Activated CD4-positive, CD25-positive, alpha-beta regulatory T cell (primary cell): ENCODE results near the gene KRTAP4-8.
"Not testable (repeated sequence)": the region's sequence is repeated elsewhere in the genome, so short reads cannot be mapped to it uniquely, and the experiment has no call there.

Experiments
- DNase-seq, 4 experiments: peaks; one replicate each; lab custom pipeline; 2025; lab: John Stamatoyannopoulos, UW

KRTAP4-8 gene

GRCh38 chr17:41108728-41109386, 10.9 kb upstream of the KRTAP4-8 start:
- not testable (repeated sequence) for DNase-seq

- DNase-seq: no peak
Observed at GRCh38 chr17:41107941-41108450, 10.1 kb upstream of the KRTAP4-8 start.

- DNase-seq: not testable (repeated sequence)
Observed at GRCh38 chr17:41105347-41105746, 7.4 kb upstream of the KRTAP4-8 start, which contains the start of gene KRTAP4-9. KRTAP4-9 (plus strand) TSS chr17:41105389; CDS start chr17:41105389, 0 bp downstream.

- not testable (repeated sequence) for DNase-seq
Observed at GRCh38 chr17:41104386-41105038, 6.6 kb upstream of the KRTAP4-8 start.

GRCh38 chr17:41103896-41104295, 6.0 kb upstream of the KRTAP4-8 start:
- DNase-seq: no peak

GRCh38 chr17:41101586-41102259, 3.8 kb upstream of the KRTAP4-8 start, which contains the start of gene KRTAP4-16:
KRTAP4-16 (minus strand) TSS chr17:41102209; CDS start chr17:41102209, 0 bp downstream.
- DNase-seq: no peak

GRCh38 chr17:41099682-41100480, 1.9 kb upstream of the KRTAP4-8 start:
- not testable (repeated sequence) for DNase-seq

DNA sequence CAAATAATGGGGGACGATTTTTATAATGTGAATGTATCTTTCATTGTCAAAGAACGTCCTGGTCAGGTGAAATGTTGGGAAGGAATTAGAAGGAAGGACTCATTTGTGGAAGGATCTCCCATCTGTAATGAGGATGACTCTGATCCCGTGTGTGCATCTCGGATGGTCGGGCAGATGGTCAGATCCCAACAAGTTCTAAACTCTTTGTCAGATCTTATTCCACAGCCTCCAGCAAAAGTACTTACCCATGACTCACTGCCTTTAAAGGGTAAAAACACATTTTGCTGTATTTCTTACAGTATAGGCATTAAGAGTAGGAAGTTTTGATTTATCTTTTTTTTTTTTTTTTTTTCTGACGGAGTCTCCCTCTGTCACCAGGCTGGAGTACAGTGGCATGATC, 539 bp upstream of the KRTAP4-8 start:
- DNase-seq: no peak

DNA sequence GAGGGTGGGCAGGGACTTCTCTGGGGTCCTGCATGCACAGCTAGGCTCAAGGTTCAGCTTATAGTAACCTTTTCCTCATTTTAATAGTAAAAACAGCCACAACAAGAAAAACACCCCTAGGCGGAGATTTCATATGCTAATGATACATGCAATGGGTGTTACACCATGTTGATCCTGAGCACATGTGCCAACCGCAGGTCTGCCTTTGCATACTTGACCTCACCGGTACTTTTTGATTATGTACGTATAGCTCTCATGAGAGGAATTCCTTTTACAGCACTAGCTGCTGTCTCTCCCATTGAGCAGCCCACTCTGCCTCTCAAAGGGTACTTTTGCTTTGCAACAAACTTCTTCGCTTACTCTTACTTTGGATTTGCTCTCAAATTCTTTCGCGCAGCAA, 1.9 kb downstream of the KRTAP4-8 start:
- no peak for DNase-seq

GRCh38 chr17:41088760-41089352, 9.1 kb downstream of the KRTAP4-8 start:
- DNase-seq: not testable (repeated sequence)

GRCh38 chr17:41084100-41084856, 13.7 kb downstream of the KRTAP4-8 start, which contains the start of gene KRTAP4-7:
KRTAP4-7 (plus strand) TSS chr17:41084150; CDS start chr17:41084207, 57 bp downstream.
- DNase-seq: not testable (repeated sequence)

- not testable (repeated sequence) for DNase-seq
Observed at GRCh38 chr17:41083427-41083826, 14.5 kb downstream of the KRTAP4-8 start.

DNA sequence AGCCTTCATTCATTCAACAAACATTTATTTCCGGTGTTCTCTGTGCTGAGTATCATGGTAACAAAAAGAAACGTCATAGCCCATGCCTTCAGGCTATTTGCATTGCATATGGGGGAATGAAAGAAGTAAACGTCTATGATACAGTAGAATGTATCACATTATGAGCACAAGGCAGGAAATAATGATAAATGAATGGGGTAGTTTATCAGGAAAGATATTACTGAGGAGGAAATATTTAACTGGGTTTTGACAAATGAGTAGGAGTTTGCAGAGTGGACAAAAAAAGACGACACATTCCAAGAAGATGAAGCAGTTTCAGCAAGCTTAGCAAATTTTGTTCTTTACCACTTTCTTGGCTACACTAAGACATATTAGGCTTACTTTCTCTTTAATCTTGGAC, 15.3 kb downstream of the KRTAP4-8 start:
- no peak for DNase-seq

DNA sequence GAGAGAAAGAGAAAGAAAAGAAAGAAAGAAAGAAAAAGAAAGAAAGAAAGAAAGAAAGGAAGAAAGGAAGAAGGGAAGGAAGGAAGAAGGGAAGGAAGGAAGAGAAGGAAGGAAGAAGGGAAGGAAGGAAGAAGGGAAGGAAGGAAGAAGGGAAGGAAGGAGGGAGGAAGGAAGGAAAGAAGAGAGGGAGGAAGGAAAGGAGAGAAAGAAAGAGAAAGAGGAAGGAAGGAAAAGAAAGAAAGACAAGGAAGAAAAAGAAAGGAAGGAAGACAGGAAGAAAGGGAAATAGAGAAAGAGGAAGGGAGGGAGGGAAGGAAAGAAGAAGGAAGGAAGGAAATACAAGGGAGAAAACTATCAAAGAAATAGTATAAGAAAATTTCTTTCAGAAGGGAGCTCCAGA, 21.2 kb downstream of the KRTAP4-8 start:
- DNase-seq: no peak

DNA sequence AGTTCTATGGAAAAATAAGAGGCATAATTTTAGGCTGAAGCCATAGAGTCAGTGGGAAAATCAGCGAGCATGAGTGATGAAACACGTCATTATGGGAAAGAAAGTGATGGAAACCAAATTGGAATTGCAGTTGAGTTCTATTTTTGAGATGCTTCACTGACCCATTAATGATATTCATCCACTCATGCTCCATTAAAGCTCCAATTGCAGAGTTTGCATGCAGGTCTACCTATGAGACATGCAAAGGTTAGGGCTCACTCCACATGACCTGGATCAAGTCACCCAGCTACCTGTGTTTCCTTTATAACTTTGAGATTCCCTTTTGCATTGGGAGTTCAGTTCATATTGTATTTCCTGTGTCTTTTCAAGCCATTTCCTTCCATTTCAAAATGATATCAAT, 24.3 kb downstream of the KRTAP4-8 start:
- no peak for DNase-seq

GRCh38 chr17:41071606-41072360, 26.2 kb downstream of the KRTAP4-8 start:
- no peak for DNase-seq

- no peak for DNase-seq
Observed at GRCh38 chr17:41069031-41069430, 28.9 kb downstream of the KRTAP4-8 start.

DNA sequence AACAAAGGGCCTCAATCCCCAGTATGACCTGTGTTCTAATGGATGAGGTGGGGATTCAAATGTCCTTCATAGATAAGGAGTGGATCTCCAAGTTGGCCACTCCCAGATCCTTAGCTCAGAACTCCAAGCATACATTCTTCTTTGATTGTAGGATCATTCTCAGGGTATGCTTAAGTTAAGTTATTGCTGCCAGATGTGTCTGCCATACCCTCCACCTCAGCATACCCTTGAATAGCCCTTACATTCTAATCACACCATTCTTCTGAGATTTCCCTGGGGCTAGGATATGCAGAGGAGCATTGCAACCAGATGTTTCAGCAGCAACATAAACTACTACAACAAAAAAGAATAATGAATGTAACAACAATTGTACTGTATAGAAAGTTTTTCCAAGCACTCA, 30.7 kb downstream of the KRTAP4-8 start:
- no peak for DNase-seq

GRCh38 chr17:41065829-41066624, 31.9 kb downstream of the KRTAP4-8 start, which contains the start of gene KRTAP2-4:
KRTAP2-4 (minus strand) TSS chr17:41065879; CDS start chr17:41065845, 34 bp downstream.
- DNase-seq: no peak
